Gastrocnemius medialis (tissue), 4 donors: ENCODE results near the gene CERS5. TPM values are rescaled to one million over a fixed set of nuclear protein-coding genes. Genes with fewer than 3 reads are reported as not detected.
A peak's percentile ranks its signal among the peaks of the same experiment; 100 is the strongest.

Experiments
- ATAC-seq, 2 donors: fragments of 150-250 bp; one replicate each; pipeline ENCODE4 v1.9.1; 2016
- DNase-seq, 2 donors: peaks; one replicate each; pipeline ENCODE4 v3.0.0-alpha.2; 2019
- H3K27ac ChIP-seq, 4 donors: fragments of 200-600 bp; sonication (generic); 1 replicate in 1 of 4; 2 replicates in 3 of 4; pipeline ENCODE4 v1.5.1; 2016 to 2018; ENCODE audit warnings: mild to moderate bottlenecking in 2 of 4, moderate library complexity in 1 of 4
- H3K27me3 ChIP-seq, 3 donors: fragments of 200-600 bp; sonication (generic) in 2 of 3; 1 replicate in 1 of 3; 2 replicates in 2 of 3; pipeline versions ENCODE4 v1.5.1 to v1.6.0; 2016 to 2019; ENCODE audit warnings: mild to moderate bottlenecking in 1 of 3, moderate library complexity in 1 of 3
- H3K36me3 ChIP-seq, 2 donors: fragments of 200-600 bp; sonication (generic) in 1 of 2; one replicate each; pipeline ENCODE4 v1.5.1; 2017 to 2018
- H3K4me1 ChIP-seq, 2 donors: fragments of 200-600 bp; sonication (generic) in 1 of 2; one replicate each; pipeline ENCODE4 v1.5.1; 2016 to 2017; ENCODE audit warnings: mild to moderate bottlenecking in 2 of 2
- H3K4me3 ChIP-seq, 4 donors: fragments of 200-600 bp; sonication (generic) in 3 of 4; 1 replicate in 1 of 4; 2 replicates in 3 of 4; pipeline ENCODE4 v1.5.1; 2016 to 2019; ENCODE audit warnings: mild to moderate bottlenecking in 2 of 4
- H3K9me3 ChIP-seq, 3 donors: fragments of 200-600 bp; sonication (generic) in 2 of 3; 1 replicate in 1 of 3; 2 replicates in 2 of 3; pipeline ENCODE4 v1.5.1; 2016 to 2019
- POLR2A ChIP-seq, 2 donors: fragments of 450-650 bp; IDR thresholded peaks; one replicate each; pipeline ENCODE4 v1.6.1; 2017; ENCODE audit warnings: antibody characterized with exemption in 2 of 2, mild to moderate bottlenecking in 2 of 2, moderate library complexity in 2 of 2
- in situ Hi-C, 4 donors: fragments of 200-750 bp; cut with MboI; loops; one replicate each; pipeline versions ENCODE4 v1.15.0 to v1.8.0; 2017; ENCODE audit warnings: low sequenced_read_pairs in 4 of 4
- intact Hi-C: fragments of 100-400 bp; cut with DNase I; formaldehyde crosslinking; loops from one replicate; pipeline ENCODE4 v1.15.1; 2023; ENCODE audit warnings: low total_unique reads
- total RNA-seq, 4 donors: library from RNA; depleted of rRNA; stranded (reverse); fragments of >200 nt; gene quantifications; one replicate each; pipeline versions ENCODE4 v1.1.0 to v1.2.3, GENCODE V29; 2016
- TF ChIP-seq, protein P1 (sequence below), 5 experiments: fragments of 450-650 bp in 3 of 5; fragments of 200-600 bp in 2 of 5; sonication (generic) in 2 of 5; IDR thresholded peaks in 4 of 5; conservative IDR thresholded peaks in 1 of 5; 1 replicate in 4 of 5; 2 replicates in 1 of 5; pipeline ENCODE4 v1.5.1; 2016 to 2019; ENCODE audit warnings: antibody characterized with exemption in 5 of 5, mild to moderate bottlenecking in 3 of 5, moderate library complexity in 3 of 5

CERS5 gene
- total RNA-seq, 4 donors from 2014 or later = 5.4 to 9.2 (median 7.3) TPM

DNA sequence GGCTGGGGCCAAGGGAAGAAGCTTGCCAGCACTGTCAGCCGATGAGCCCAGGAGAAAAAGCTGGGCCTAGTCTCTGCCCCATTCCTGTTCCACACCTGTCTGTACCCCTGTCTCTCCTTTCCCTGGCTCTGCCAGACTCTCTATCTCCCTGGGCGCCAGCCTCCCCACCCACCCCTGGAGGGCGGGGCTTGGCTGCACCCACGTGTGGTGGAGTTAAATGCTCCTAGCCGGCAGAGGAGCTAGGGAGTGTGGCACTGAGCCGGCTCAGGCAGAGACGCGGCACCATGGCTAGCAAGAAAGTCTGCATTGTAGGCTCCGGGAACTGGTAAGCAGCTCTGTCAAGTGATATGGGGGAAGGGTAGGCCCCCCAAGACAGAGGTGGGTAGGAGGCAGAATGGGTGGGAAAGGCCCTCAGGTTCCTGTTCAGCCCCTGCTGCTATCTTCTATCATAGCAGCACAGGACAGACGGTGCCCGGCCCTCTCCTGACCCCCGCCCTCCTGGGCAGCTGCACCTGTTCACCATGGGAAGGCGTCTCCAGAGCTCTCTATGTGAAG is 63.3 kb downstream of the CERS5 start, which contains the start of gene GPD1:
Gene GPD1 (plus strand): TSS at position 242 of the 555 bp plus-strand sequence. CDS start 43 bp downstream, at position 285.
- peak; percentile 65 to 93 for DNase-seq
- Histone ChIP-seq H3K27me3 (no peaks in the 10 kb centered on the region), H3K4me1 (peaks cover 61 to 62% of the 10 kb centered on the region in 2 donors), H3K9me3 (no peaks in the 10 kb centered on the region), H3K27ac (peak within 1 kb of the TSS; percentile 92 to 95 (median 95)), H3K36me3 (peaks cover 0 to 19% of the 10 kb centered on the region in 2 donors), H3K4me3 (peak within 1 kb of the TSS; percentile 43 to 55 (median 51))
- peak; percentile 75 to 78 for ATAC-seq
- in situ Hi-C loops = loop anchor here in 1 of 4 donors (10.0 kb wide), 1 partner anchor 61 kb away; the partner anchor contains the start of gene CERS5
- TF ChIP-seq POLR2A (IDR thresholded peaks at IDR 0.05) = peak; percentile 81 to 93
- TF ChIP-seq, protein P1, sequence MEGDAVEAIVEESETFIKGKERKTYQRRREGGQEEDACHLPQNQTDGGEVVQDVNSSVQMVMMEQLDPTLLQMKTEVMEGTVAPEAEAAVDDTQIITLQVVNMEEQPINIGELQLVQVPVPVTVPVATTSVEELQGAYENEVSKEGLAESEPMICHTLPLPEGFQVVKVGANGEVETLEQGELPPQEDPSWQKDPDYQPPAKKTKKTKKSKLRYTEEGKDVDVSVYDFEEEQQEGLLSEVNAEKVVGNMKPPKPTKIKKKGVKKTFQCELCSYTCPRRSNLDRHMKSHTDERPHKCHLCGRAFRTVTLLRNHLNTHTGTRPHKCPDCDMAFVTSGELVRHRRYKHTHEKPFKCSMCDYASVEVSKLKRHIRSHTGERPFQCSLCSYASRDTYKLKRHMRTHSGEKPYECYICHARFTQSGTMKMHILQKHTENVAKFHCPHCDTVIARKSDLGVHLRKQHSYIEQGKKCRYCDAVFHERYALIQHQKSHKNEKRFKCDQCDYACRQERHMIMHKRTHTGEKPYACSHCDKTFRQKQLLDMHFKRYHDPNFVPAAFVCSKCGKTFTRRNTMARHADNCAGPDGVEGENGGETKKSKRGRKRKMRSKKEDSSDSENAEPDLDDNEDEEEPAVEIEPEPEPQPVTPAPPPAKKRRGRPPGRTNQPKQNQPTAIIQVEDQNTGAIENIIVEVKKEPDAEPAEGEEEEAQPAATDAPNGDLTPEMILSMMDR (IDR thresholded peaks at IDR 0.05 in 4 of 5, conservative IDR thresholded peaks at IDR 0.05 in 1 of 5) = peak in 1 of 5 experiments; percentile 27
- intact Hi-C loops = loop anchor here (1.0 kb wide), 1 partner anchor 15 kb away; no protein-coding TSS in a partner anchor

DNA sequence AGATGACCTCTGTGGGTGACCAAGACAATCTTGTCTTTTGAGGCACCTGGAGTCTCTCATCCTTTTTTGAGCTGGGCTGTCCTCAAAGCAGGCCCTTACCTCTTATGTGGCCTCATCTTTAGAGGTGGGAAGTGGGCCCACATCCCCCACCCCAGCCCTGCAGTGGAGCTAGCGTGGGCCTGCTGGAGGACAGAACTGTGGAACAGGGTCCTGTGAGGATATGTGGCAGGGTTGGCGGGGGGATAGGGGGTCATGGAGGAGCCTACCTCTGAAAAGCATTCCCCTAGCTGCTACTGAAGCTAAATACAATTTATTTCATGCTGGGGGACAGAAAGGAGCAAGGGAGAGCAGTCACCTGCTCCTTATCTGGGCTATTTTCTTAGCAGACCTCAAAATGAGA is 63.8 kb downstream of the CERS5 start:
- no peak for TF ChIP-seq POLR2A (IDR thresholded peaks at IDR 0.05)
- TF ChIP-seq, protein P1 (IDR thresholded peaks at IDR 0.05 in 4 of 5, conservative IDR thresholded peaks at IDR 0.05 in 1 of 5) = no peak
- DNase-seq (no peak), ATAC-seq (no peak)
- Histone ChIP-seq H3K27ac (peak overlapping the region; percentile 92 to 95 (median 95)), H3K9me3 (no peaks in the 10 kb centered on the region), H3K4me3 (no peak overlapping the region), H3K27me3 (no peaks in the 10 kb centered on the region), H3K4me1 (peaks cover 56 to 58% of the 10 kb centered on the region in 2 donors), H3K36me3 (peaks cover 0 to 24% of the 10 kb centered on the region in 2 donors)
- intact Hi-C loops = loop anchor here (1.0 kb wide), 1 partner anchor 14 kb away; no protein-coding TSS in a partner anchor
- in situ Hi-C loops = loop anchor here in 1 of 4 donors (10.0 kb wide), 1 partner anchor 61 kb away; the partner anchor contains the start of gene CERS5

DNA sequence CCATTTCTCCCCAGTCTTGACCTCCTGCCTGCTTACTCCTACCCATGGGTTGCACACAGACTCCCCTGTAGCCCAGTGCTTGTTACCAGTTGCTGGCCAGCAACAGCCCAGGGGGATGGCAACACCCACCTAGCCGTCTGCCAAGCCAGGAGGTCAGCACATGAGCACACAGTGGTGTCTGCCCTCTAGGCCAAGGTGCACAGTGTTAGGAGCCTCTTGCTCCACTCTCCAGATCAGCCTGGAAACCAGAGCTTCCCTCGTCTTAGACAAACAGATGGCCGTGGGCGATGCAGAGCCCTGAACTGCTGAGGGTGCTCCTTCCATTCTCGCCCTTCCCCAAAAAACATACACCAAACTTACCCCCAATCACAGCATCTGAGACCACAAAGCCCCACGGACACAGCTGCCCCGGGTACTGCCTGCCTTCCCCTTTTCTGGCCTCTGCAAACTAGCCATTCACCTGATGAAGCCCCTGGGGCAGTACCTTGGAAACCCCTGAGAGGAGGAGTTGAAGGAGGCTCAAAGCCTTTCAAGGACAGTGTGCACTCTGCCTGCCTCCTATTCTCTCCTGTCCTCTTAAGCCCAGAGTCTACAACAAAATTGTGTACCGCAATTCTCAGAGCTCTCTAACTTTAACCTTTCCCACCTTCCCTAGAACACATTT is 64.4 kb downstream of the CERS5 start:
- peaks cover 50 to 52% of the 10 kb centered on the region in 2 donors for H3K4me1 ChIP-seq
- peak overlapping the region; percentile 92 to 95 (median 95) for H3K27ac ChIP-seq
- peaks cover 0 to 30% of the 10 kb centered on the region in 2 donors for H3K36me3 ChIP-seq
- H3K4me3 ChIP-seq = no peak overlapping the region
- in situ Hi-C loops = loop anchor here in 1 of 4 donors (10.0 kb wide), 1 partner anchor 62 kb away; the partner anchor contains the start of gene CERS5
- DNase-seq (peak in 1 of 2 donors; percentile 78), ATAC-seq (peak in 1 of 2 donors; percentile 17)
- no peaks in the 10 kb centered on the region for H3K27me3 ChIP-seq
- intact Hi-C loops = loop anchor here (1.0 kb wide), 1 partner anchor 13 kb away; no protein-coding TSS in a partner anchor
- TF ChIP-seq POLR2A (IDR thresholded peaks at IDR 0.05) = no peak
- TF ChIP-seq, protein P1 (IDR thresholded peaks at IDR 0.05 in 4 of 5, conservative IDR thresholded peaks at IDR 0.05 in 1 of 5) = no peak
- no peaks in the 10 kb centered on the region for H3K9me3 ChIP-seq

DNA sequence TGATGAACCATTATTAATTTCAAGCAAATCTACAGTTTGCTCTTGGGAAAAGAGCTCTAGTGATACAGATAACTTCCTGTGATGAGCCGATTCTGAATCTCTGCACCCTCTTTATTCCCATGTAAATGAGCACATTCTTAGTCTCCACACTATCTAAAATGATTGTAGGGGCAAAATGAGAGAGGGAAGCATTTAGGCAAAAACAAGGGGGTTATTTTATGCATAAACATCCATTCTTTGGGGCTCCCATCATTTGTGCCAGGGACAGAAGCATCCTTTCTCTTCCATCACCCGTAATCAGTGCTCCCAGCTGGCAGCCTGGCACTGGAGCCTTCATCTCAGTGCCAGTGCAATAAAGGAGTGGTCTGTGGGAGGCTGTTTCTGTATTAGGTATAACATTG is 65.0 kb downstream of the CERS5 start:
- intact Hi-C loops = no loop called here
- H3K4me3 ChIP-seq = no peak overlapping the region
- peaks cover 0 to 34% of the 10 kb centered on the region in 2 donors for H3K36me3 ChIP-seq
- DNase-seq = no peak
- in situ Hi-C loops = loop anchor here in 1 of 4 donors (10.0 kb wide), 1 partner anchor 63 kb away; the partner anchor contains the start of gene CERS5
- no peaks in the 10 kb centered on the region for H3K27me3 ChIP-seq
- peak overlapping the region; percentile 92 to 95 (median 95) for H3K27ac ChIP-seq
- TF ChIP-seq POLR2A (IDR thresholded peaks at IDR 0.05) = no peak
- TF ChIP-seq, protein P1 (IDR thresholded peaks at IDR 0.05 in 4 of 5, conservative IDR thresholded peaks at IDR 0.05 in 1 of 5) = no peak
- H3K4me1 ChIP-seq = peaks cover 44 to 45% of the 10 kb centered on the region in 2 donors
- no peak for ATAC-seq
- H3K9me3 ChIP-seq = no peaks in the 10 kb centered on the region
